NCI-H1436 (cell line): Measurements from ENCODE around the gene METAP1D.
A peak's percentile ranks its signal among the peaks of the same experiment; 100 is the strongest.
"Not testable (repeated sequence)": the region's sequence is repeated elsewhere in the genome, so short reads cannot be mapped to it uniquely, and the experiment has no call there.

ENCODE experiments used
- DNase-seq: peaks from one replicate; lab custom pipeline; 2025; lab: John Stamatoyannopoulos, UW

The METAP1D gene

DNA sequence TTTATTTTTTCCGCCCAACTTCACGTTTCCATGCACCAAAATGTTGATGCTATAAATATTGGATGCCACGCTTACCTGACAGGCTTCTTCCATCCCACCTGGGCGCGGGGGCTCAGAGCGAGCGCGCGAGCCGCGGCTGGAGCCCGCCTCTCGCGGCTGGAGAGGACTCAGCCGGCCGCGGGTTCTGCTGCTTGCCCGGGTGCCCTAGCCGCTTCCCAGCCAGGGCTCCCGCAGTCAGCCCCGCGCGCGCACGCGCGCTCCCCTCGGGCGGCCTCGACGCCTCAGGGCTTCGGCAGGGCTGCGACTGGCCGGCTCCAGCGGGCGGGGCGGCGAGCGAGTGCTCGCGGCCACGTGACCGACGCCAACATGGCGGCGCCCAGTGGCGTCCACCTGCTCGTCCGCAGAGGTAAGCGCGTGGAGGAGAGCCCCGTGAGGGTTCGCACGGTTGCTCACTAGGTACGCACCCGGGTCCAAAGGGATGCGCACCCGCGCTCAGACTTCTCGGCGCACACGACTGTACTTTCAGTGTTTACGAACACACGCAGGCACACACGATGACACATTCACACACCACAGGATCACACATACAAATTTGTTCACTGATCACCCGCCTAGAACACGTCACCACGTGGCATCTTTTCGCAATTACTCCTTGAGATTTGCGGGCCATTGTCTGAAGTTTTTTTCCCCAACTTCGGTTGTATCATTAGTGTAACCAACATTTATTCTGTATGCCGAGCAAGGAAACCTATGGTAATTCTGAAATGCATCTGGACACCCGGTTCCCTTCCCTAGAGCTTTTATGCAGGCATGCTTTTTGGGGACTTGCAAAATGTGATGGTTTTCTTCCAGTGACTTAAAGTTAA is at the start of gene METAP1D:
METAP1D (plus strand) TSS at position 350 of the 866 bp plus-strand sequence; CDS start at position 367, 17 bp downstream.
- DNase-seq, result peak; percentile 87

DNA sequence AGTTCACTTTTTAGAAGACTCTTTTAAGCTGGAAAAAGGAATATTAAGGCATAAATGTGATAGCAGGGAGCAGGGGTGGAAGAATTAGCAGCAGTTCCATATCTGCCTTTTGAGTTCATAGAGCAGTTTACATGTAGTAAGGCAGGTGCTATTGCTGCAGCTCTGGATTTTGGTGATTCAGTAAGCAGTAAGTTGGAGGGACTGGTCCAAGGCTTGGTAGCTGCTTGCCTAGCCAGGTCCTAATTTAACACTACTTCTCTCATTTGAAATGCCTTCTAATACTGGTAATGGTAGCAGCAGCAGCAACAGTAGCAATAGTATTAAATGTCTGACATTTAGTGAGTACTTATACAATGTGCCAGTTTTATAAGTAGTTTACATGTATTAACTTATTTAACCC is 47.5 kb upstream of the METAP1D start:
- no peak for DNase-seq

DNA sequence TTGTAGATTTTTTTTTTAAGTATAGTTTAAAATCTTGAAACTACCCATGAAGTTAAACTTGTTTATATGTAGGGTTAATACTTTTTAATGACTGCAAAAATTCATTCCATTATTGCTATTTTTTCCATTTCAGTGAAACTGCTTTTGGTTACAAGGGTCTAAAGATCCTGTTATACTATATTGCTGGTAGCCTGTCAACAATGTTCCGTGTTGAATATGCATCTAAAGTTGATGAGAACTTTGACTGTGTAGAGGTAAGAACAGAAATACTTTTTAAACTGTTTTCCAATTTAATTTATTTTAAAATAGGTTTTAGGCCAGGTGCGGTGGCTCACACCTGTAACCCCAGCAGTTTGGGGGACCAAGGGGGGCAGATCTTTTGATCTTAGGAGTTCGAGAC is 47.0 kb upstream of the METAP1D start:
- DNase-seq, result no peak

DNA sequence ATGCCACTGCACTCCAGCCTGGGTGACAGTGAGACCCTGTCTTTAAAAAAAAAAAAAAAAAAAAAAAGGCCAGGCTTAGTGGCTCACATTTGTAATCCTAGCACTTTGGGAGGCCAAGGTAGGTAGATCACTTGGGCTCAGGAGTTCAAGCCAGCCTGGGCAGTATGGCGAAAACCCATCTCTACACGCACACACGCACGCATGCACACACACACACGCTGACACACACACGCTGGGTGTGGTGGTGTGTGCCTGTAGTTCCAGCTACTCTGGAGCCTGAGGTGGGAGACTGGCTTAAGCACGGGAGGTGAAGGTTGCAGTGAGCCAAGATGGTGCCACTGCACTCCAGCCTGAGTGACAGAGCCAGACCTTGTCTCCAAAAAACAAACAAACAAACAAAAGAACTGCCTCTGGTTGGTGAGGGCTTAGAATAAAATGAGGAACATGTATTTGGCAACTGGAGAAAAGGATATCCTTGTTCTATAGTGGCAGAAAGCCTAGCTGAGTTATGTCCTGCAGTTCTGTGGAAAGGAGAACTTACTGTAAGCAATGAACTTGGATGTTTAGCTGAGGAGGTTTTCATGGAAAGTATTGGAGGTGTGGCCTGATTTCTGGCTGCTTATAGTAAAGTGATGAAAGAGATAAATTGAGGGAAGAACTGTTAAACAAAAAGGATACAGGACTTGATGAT is 43.5 kb upstream of the METAP1D start:
- no peak for DNase-seq

DNA sequence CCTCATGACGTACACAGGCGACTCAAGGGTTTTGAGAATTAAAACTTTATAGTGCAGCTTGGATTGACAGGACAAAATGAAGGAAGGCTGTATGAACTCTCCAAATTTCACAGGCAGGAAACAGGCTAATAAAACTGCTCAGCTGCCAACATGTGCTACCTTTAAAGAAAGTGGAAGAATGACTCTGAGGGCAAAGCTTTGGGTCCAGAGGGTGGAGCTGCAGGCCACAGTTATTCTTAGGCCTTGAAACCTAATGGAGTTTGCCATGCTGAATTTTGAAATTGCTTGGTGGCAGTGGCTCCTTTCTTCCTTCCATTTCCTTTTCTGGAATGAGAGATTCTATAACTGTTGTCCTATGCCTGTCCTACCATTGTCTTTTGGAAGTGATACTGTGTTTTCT is 42.7 kb upstream of the METAP1D start:
- no peak for DNase-seq

DNA sequence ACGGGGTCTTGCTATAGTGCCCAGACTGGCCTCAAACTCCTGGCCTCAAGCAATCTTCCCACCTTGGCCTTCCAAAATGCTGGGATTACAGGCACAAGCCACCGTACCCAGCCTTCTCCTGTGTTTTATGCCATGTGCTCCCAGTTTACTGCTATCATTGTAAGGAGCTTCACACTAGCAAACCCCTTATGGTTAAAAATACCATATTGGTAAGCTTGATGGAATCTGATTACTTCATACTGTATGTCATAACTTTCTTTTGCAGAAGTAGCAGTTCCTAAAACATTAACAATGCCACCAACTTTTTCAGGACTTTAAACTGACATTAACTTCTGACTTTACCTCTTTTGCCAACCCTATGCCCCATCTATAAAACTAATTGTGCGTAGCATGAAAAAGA is 41.3 kb upstream of the METAP1D start:
- DNase-seq, result no peak

DNA sequence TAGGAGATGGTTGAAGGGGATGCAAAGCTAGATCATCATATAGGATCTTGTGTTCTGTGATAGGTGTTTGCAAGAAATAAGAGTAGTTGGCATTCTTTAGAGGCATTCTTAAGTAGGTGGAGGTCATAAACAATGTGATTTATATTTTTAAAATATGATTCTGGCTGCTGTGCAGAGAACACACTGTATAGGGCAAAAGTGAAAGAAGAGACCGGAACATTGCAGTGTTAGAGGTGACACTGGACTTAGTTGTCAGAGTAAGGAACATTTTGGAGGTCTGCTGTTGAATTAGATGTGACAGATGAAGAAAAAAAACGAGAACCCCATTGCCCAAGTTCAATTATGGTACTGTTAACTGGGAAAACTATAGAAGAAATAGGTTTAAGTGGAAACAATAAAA is 39.8 kb upstream of the METAP1D start:
- no peak for DNase-seq

DNA sequence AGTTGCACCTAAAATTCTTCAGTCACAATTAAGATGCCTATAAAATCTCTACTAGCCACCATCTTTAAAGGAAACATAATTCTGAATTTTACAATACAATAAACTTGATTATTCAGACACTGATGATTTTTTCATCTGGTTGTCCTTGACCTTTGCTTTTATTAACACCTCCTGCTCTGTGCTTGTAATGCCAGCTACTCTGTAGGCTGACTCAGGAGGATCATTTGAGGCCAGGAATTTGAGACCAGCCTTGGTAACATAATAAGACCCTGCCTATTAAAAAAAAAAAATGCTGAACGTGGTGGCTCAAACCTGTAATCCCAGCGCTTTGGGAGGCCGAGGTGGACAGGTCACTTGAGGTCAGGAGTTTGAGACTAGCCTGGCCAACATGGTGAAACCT is 39.2 kb upstream of the METAP1D start:
- DNase-seq, result no peak

DNA sequence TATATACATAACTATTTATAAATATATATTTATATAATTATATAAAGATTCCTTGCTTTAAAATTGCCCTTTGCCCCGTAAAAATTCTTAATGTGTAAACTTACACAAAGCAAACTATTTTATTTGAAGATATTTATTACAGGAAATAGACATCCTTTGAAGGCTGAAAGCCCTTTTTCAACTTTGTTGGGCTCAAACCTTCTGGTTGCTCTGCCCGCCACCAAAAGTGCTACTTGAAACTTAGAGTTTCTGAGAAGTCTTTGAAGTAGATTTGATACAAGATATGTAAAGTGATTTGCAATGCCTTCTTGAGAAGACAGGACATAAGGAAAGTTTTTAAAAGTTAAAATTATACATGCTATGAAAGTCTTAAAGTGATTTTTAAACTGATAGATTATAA is 36.6 kb upstream of the METAP1D start:
- no peak for DNase-seq

DNA sequence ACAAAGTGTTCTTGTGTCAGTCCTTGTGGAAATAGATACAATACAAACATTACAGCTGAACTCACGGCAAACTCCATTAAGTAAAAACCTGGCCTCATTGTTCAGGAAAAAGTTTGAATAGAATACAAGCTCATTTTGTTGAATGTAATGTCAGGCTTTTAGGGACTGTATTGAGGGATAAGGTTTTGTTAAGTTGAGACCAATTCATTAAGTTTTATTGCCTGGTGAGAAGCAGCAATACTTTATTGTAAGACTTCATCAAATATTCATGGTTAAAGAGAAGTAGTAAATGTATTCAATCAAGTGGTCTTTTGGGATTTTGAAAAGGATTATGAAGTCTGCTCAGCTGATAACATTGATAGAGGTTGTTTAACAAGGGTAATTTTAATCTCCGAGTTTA is 35.4 kb upstream of the METAP1D start:
- peak; percentile 45 for DNase-seq

DNA sequence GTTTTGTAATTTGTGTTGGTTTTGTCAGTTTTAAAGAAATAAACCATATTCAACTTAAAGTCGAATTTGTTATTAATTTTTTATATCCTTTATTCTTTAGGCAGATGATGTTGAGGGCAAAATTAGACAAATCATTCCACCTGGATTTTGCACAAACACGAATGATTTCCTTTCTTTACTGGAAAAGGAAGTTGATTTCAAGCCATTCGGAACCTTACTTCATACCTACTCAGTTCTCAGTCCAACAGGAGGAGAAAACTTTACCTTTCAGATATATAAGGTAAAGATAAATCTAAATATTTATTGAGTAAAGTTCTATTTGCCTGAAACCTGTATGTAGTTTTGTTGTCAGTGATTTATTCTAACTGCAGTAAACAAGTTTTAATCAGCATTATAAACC is 34.5 kb upstream of the METAP1D start:
- no peak for DNase-seq

DNA sequence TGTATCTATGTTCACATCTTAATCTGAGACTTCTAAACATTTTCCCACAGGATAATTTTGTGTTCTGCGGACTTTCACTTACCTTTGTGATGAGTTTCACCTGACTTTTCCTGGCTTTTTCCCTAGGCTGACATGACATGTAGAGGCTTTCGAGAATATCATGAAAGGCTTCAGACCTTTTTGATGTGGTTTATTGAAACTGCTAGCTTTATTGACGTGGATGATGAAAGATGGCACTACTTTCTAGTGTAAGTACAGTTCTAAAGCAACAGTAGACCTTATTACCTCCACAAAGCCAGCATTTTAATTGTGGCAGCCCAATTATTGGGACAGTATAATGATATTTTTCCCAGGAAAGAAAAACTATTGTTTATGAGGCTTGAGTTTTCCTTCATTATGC is 34.1 kb upstream of the METAP1D start:
- no peak for DNase-seq

DNA sequence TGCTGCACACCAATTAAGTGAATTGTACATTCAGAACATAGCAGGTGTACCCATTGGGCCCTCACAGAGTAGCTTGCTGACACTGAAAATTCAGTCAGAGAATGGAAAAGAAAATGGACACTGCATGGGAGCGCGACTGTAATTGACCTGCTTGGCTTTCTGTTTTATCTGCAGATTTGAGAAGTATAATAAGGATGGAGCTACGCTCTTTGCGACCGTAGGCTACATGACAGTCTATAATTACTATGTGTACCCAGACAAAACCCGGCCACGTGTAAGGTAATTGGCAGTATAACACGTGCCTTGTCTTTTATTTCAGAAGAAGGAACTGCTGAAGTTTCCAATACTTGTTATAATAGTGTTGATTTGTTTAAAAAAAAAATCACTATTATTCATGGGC is 33.5 kb upstream of the METAP1D start:
- peak; percentile 90 for DNase-seq

DNA sequence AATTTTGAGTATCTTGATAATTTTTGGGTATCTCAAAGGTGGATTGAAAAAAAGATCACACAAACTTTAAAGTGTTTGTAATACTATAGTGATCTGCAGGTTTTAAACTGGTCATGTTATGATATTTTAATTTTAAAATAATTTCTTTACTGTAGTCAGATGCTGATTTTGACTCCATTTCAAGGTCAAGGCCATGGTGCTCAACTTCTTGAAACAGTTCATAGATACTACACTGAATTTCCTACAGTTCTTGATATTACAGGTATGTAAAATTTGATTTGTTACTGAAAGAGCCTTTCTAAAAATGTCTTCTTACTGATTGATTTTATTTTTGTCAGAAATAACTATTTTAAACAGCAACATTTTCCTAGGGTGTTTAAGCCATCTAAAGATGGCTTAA is 33.1 kb upstream of the METAP1D start:
- DNase-seq, result no peak

DNA sequence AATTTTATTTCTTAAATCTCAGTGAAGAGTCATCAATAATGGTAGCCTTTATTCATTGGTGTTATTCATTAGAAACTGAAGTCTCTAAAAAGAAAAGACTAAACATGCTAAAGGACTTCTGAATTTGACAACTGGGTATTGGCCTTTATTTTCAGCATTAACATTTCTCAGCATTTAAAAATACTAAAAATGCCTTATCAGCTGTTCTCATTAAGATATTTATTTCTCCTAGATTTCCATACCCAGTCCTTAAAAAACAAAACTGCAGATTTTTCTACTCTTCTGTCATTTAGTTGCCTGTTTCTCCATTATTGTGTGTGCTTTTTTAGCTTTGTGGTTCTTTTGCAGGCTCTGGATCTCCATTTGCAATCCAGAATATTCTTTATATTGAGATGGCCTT is 31.2 kb upstream of the METAP1D start:
- no peak for DNase-seq

DNA sequence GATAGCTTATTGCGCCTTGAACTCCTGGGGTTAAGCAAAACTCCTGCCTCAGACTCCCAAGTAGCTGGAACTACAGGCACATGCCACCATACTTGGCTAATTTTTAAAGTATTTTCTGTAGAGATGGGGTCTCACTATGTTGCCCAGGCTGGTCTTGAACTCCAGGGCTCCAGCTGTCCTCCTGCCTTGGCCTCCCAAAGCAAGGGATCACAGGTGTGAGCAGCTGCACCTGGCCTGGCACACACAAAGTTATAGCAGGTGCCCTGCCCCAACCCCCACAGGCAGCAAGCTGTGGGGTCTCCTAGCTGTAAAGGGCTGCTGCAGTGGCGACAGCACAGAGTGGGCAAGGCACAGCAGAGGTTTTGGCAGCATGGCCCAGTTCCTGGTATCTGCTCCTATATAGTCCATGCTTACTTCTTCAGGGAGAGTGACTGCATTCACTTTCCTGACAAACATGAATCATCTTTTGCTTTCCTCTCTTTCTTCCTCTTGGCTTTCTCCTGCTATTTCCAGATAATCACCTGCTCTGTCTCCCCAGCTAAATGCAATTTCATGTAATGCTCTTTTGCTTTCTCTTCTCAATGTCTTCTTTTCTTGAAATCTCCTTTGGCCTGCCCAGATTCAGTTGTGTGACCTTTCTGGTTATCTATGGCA is 27.3 kb upstream of the METAP1D start:
- no peak for DNase-seq

DNA sequence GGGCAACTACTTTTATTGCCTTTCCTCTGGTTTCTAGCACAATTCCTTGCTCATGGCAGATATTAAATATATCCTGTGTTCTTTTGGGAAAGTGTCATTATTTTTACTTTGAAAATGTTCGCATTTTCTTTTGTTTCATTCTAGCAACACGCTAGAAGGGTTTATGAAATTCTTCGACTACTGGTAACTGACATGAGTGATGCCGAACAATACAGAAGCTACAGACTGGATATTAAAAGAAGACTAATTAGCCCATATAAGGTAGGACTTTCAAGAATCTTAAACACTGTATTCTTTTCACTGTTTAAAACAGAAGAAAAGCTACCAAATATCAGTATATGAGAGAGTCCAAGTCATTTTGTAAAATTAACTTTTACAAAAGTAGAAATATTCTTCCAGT is 20.6 kb upstream of the METAP1D start:
- DNase-seq, result no peak

DNA sequence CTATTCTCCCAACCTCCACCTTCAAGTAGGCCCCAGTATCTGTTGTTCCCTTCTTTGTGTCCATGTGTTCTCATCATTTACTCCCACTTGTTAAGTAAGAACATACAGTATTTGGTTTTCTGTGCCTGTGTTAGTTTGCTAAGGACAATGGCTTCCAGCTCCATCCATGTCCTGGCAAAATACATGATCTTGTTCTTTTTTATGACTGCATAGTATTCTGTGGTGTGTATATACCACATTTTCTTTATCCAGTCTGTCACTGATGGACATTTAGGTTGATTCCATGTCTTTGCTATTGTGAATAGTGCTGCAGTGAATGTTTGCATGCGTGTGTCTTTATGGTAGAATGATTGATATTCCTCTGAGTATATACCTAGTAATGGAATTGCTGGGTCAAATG is 15.8 kb upstream of the METAP1D start:
- not testable (repeated sequence) for DNase-seq

DNA sequence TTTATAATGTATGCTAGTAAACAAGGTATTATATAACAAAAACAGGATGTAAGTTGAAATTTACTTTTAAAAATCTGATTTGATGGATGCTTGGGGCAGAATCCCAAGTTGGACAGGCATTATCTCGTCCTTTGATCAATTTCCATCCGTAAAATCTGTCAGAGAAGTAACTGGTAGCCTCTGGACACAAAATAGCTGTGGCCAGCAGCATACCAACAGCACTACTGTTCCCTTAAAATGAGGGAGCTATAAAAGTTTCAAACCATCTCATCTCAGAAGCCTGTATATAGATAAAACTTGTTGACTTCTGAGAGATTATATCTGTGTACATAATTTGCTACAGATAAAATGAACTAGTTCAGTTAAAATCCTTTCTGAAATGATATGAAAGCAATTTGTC is 14.7 kb upstream of the METAP1D start:
- DNase-seq, result no peak

DNA sequence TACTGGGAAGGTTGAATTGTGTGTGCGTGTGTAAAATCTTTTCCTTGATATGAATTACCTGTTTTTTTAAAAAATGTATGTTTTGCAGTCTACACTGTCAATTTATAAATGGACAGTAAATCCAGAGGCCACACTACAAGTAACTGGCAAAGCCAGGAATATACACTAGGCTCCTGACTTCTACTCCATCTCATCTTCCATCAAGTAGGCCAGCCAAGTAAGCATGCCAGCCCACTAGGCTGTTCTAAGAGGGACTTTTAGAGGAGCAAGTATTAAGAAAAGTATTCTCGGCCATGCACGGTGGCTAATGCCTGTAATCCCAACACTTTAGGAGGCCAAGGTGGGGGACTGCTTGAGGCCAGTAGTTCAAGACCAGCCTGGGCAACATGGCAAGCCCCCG is 13.0 kb upstream of the METAP1D start:
- DNase-seq, result no peak

DNA sequence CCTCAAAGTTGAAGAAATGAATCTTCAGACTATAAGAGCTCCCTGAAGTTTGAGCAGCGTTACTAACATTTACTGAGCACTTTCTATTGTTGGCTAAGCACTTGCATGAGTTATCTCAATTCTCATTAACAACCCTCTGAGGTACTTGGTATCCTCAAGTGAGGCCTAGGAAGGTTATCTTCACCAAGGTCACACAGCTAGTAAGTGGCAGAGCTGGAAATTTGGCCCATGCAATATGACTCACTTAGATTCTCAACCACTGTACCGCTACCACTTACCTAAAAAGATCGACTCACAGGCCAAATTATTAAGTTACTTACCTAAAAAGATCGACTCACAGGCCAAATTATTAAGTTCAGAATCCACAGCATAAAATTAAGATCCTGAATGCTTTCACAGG is 8.7 kb upstream of the METAP1D start:
- peak; percentile 34 for DNase-seq

DNA sequence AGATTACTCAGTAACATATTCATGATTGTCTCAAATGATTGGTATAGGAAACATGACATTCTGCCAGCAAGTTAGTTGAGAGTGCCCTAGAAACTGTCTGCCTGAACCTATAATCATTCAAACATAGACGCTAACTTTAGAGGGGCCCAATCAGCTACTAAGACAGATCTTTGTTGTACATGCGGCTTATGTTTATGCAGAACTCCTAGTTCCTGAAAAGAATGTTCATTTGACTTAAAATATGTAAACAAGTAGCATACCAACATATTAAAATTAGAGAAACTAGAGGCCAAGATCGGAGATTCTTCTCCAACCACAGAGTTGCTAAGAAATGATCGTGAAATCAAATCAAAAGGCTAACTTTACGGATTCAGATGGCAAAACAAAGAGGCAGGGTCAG is 4.2 kb upstream of the METAP1D start:
- DNase-seq, result no peak

DNA sequence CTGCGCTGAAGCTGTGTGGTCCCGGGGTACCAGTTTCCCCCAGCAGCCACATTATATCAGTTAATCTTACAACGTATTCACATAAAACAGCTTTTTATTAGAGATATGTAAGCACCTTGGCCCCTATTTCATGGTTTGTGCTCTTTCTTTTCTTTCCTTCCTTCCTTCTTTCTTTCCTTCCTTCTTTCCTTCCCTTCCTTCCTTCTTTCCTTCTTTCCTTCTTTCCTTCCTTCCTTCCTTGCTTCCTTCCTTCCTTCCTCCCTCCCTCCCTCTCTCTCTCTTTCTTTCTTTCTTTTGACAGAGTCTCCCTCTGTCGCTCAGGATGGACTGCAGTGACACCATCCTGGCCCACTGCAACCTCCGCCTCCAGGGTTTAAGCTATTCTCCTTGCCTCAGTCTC is 3.7 kb upstream of the METAP1D start:
- no peak for DNase-seq
